HCT116 (cell line): ENCODE results near the gene TRAIP. TPM values are rescaled to one million over a fixed set of nuclear protein-coding genes. Genes with fewer than 3 reads are reported as not detected.

Experiments used
- ATAC-seq: fragments of 200-7000 bp; cut with Tn5 transposase; 2 replicates; pipeline ENCODE4 v1.9.1; 2020; ENCODE audit warnings: mild to moderate bottlenecking, moderate library complexity
- BruUV-seq: library from RNA; stranded (reverse); fragments of 400-500 nt; replicated peaks from 2 replicates; lab custom pipeline; 2021; lab: Mats Ljungman, UMichigan
- CTCF ChIA-PET: fragments of 300-600 bp; sonication (Branson Sonifier 250); formaldehyde crosslinking; loops from one replicate; lab custom pipeline; 2021; ENCODE audit warnings: antibody characterized with exemption; lab: Charles Lee
- POLR2A ChIA-PET: fragments of 300-600, 350-600 bp; sonication (Branson Sonifier 250); formaldehyde crosslinking; loops from one replicate; lab custom pipeline; 2021; ENCODE audit warnings: antibody characterized with exemption; lab: Charles Lee
- RAD21 ChIA-PET, 2 experiments: fragments of 300-600 bp; sonication (Branson Sonifier 250); formaldehyde crosslinking; loops; one replicate each; lab custom pipeline; 2023; ENCODE audit warnings: low total read pairs in 2 of 2; ENCODE audit not compliant: uncharacterized antibody in 2 of 2, unreplicated experiment in 2 of 2, low non-redundant PET in 1 of 2; lab: Charles Lee
- DNase-seq: peaks from one replicate; pipeline ENCODE4 v3.0.0-alpha.2; 2010; ENCODE audit warnings: low read depth, low spot score
- H2AFZ ChIP-seq: fragments of 200-600 bp; shearing (Covaris generic), sonication (generic); 2 replicates; pipeline ENCODE4 v1.6.1; 2017; ENCODE audit warnings: low read depth, mixed run types, mixed read lengths, antibody characterized with exemption, low read length; ENCODE audit not compliant: poor library complexity, severe bottlenecking
- H3K27ac ChIP-seq: 2 replicates; pipeline ENCODE4 v1.5.1; 2012; ENCODE audit warnings: low read depth, low read length
- H3K27me3 ChIP-seq: fragments of 200-600 bp; sonication (generic); 2 replicates; pipeline ENCODE4 v1.6.1; 2016; ENCODE audit warnings: mixed run types, low read length, mixed read lengths; ENCODE audit not compliant: insufficient read depth
- H3K36me3 ChIP-seq, 2 experiments: fragments of 200-500 bp in 1 of 2; fragments of 200-600 bp in 1 of 2; sonication (Bioruptor generic) in 1 of 2; sonication (generic) in 1 of 2; 2 replicates each; pipeline versions ENCODE4 v1.5.1 to v1.6.1; 2014 to 2016; ENCODE audit warnings: low read length in 2 of 2, inconsistent platforms in 1 of 2, mixed read lengths in 1 of 2, mixed run types in 1 of 2; ENCODE audit not compliant: insufficient read depth in 2 of 2, control insufficient read depth in 1 of 2
- H3K4me1 ChIP-seq, 2 experiments: fragments of 200-600 bp in 1 of 2; sonication (generic) in 1 of 2; 2 replicates each; pipeline versions ENCODE4 v1.5.1 to v1.6.1; 2012 to 2017; ENCODE audit warnings: low read length in 2 of 2, inconsistent platforms in 1 of 2, mild to moderate bottlenecking in 1 of 2, mixed read lengths in 1 of 2, mixed run types in 1 of 2, moderate library complexity in 1 of 2; ENCODE audit not compliant: insufficient read depth in 2 of 2, control insufficient read depth in 1 of 2
- H3K4me2 ChIP-seq: fragments of 200-600 bp; sonication (generic); 2 replicates; pipeline ENCODE4 v1.6.1; 2017; ENCODE audit warnings: mixed run types, low read length, mixed read lengths
- H3K4me3 ChIP-seq, 2 experiments: fragments of 200-600 bp in 1 of 2; sonication (generic) in 1 of 2; replicated peaks in 1 of 2; 2 replicates each; pipeline ENCODE4 v1.5.1; 2011 to 2016; ENCODE audit warnings: low read length in 2 of 2, control low read depth in 1 of 2, low read depth in 1 of 2, mild to moderate bottlenecking in 1 of 2, mixed read lengths in 1 of 2, mixed run types in 1 of 2
- H3K79me2 ChIP-seq: fragments of 200-600 bp; sonication (generic); 2 replicates; pipeline ENCODE4 v1.6.1; 2017; ENCODE audit warnings: mild to moderate bottlenecking, mixed run types, low read length, moderate library complexity, mixed read lengths; ENCODE audit not compliant: insufficient read depth
- H3K9ac ChIP-seq: fragments of 200-600 bp; sonication (generic); 2 replicates; pipeline ENCODE4 v1.6.1; 2016; ENCODE audit warnings: low read length, mixed read lengths
- H3K9me2 ChIP-seq: fragments of 200-600 bp; sonication (generic), shearing (Covaris generic); 2 replicates; pipeline ENCODE4 v1.6.1; 2017; ENCODE audit warnings: mixed run types, mild to moderate bottlenecking, moderate library complexity; ENCODE audit not compliant: insufficient read depth
- H3K9me3 ChIP-seq, 2 experiments: fragments of 200-500 bp in 1 of 2; fragments of 200-600 bp in 1 of 2; sonication (Bioruptor generic) in 1 of 2; sonication (generic) in 1 of 2; 2 replicates each; pipeline ENCODE4 v1.6.1; 2014 to 2017; ENCODE audit warnings: low read length in 2 of 2, mixed read lengths in 2 of 2, inconsistent platforms in 1 of 2, low read depth in 1 of 2, mild to moderate bottlenecking in 1 of 2, mixed run types in 1 of 2, moderate library complexity in 1 of 2; ENCODE audit not compliant: control insufficient read depth in 1 of 2, insufficient read depth in 1 of 2
- H4K20me1 ChIP-seq: fragments of 200-600 bp; sonication (generic), shearing (Covaris generic); 2 replicates; pipeline ENCODE4 v1.6.1; 2017; ENCODE audit warnings: mixed run types, mild to moderate bottlenecking, moderate library complexity; ENCODE audit not compliant: insufficient read depth
- ATF3 ChIP-seq: IDR thresholded peaks from 2 replicates; pipeline ENCODE4 v1.6.1; 2012
- CBX3 ChIP-seq: IDR thresholded peaks from 2 replicates; pipeline ENCODE4 v1.6.1; 2012; ENCODE audit warnings: low read depth
- CEBPB ChIP-seq: IDR thresholded peaks from 2 replicates; pipeline ENCODE4 v1.6.1; 2012; ENCODE audit warnings: low read depth
- EGR1 ChIP-seq: IDR thresholded peaks from 2 replicates; pipeline ENCODE4 v1.6.1; 2012; ENCODE audit warnings: low read depth
- ELF1 ChIP-seq: IDR thresholded peaks from 2 replicates; pipeline ENCODE4 v1.6.1; 2012; ENCODE audit warnings: low read depth, borderline replicate concordance
- EZH2 ChIP-seq: fragments of 200-600 bp; sonication (generic); IDR thresholded peaks from 2 replicates; pipeline ENCODE4 v1.6.1; 2017; ENCODE audit warnings: antibody characterized with exemption, mixed run types
- FOSL1 ChIP-seq: IDR thresholded peaks from 2 replicates; pipeline ENCODE4 v1.6.1; 2012; ENCODE audit warnings: low read depth
- JUND ChIP-seq: IDR thresholded peaks from 2 replicates; pipeline ENCODE4 v1.6.1; 2012
- POLR2A ChIP-seq: IDR thresholded peaks from 2 replicates; pipeline ENCODE4 v1.7.0; 2011; ENCODE audit warnings: borderline replicate concordance; ENCODE audit not compliant: insufficient read depth, insufficient read length; ENCODE audit errors: extremely low read depth
- POLR2AphosphoS5 ChIP-seq: IDR thresholded peaks from 2 replicates; pipeline ENCODE4 v1.6.1; 2011; ENCODE audit warnings: mild to moderate bottlenecking, low read depth, low read length, moderate library complexity
- REST ChIP-seq: IDR thresholded peaks from 2 replicates; pipeline ENCODE4 v1.6.1; 2012; ENCODE audit warnings: low read depth
- SP1 ChIP-seq: IDR thresholded peaks from 2 replicates; pipeline ENCODE4 v1.6.1; 2012; ENCODE audit warnings: low read depth
- SRF ChIP-seq: IDR thresholded peaks from 2 replicates; pipeline ENCODE4 v1.6.1; 2012; ENCODE audit warnings: low read depth
- TCF7L2 ChIP-seq: IDR thresholded peaks from 2 replicates; pipeline ENCODE4 v1.7.0; 2011; ENCODE audit warnings: borderline replicate concordance, inconsistent platforms; ENCODE audit not compliant: insufficient read depth, insufficient read length; ENCODE audit errors: extremely low read depth
- ZBTB33 ChIP-seq: IDR thresholded peaks from 2 replicates; pipeline ENCODE4 v1.6.1; 2011; ENCODE audit warnings: mild to moderate bottlenecking, low read length, moderate library complexity; ENCODE audit not compliant: insufficient replicate concordance; ENCODE audit errors: extremely low read depth
- ZNF274 ChIP-seq: fragments of 200-500 bp; sonication (Bioruptor generic); IDR thresholded peaks from 2 replicates; pipeline ENCODE4 v1.6.1; 2014; ENCODE audit warnings: mild to moderate bottlenecking, low read depth, low read length, inconsistent platforms
- intact Hi-C: fragments of 100-400 bp; cut with micrococcal nuclease; formaldehyde crosslinking; loops from 2 replicates; pipeline ENCODE4 v1.10.0; 2022
- total RNA-seq: library from RNA; stranded (reverse); gene quantifications from one replicate; pipeline ENCODE4 v1.2.1, GENCODE V29; 2021; ENCODE audit not compliant: unreplicated experiment

Gene TRAIP
- total RNA-seq, 1 experiment from 2014 or later = 25.5 TPM

GRCh38 chr3:49855662-49856061 lies 702 bp downstream of the TRAIP start:
- Histone ChIP-seq H3K79me2 (peaks cover 35% of the 10 kb centered on the region), H3K9ac (peak overlapping the region; percentile 75), H4K20me1 (no peaks in the 10 kb centered on the region), H3K4me2 (peak overlapping the region; percentile 89), H3K4me3 (peak overlapping the region; percentile 68 to 81), H3K36me3 (no peaks in the 10 kb centered on the region), H3K27me3 (no peaks in the 10 kb centered on the region), H3K9me3 (no peaks in the 10 kb centered on the region), H2AFZ (no peak overlapping the region), H3K4me1 (peaks cover 7 to 12% of the 10 kb centered on the region in 2 experiments; a peak in 3 of 4 replicates), H3K27ac (peak overlapping the region; percentile 46; the same call in 1 of the 2 replicates), H3K9me2 (no peaks in the 10 kb centered on the region)
- ChIA-PET POLR2A (interaction anchor here (0.6 kb wide), 1 partner anchor 45 kb away, joined by 3 read pairs; no protein-coding TSS in a partner anchor), RAD21 (no interaction called here), CTCF (no interaction called here)
- ATAC-seq (no peak), DNase-seq (no peak)
- no peak for TF ChIP-seq EZH2
- no peak for TF ChIP-seq CEBPB
- TF ChIP-seq POLR2AphosphoS5 = no peak
- TF ChIP-seq TCF7L2 = no peak
- TF ChIP-seq SP1 = no peak
- TF ChIP-seq JUND = no peak
- TF ChIP-seq ZNF274 = no peak
- no peak for TF ChIP-seq ELF1
- no peak for TF ChIP-seq FOSL1
- TF ChIP-seq ATF3 = no peak
- no peak for TF ChIP-seq REST
- TF ChIP-seq SRF = no peak
- no peak for TF ChIP-seq ZBTB33
- TF ChIP-seq CBX3 = no peak
- no peak for TF ChIP-seq EGR1
- no peak for TF ChIP-seq POLR2A
- BruUV-seq = no TSS peak
- intact Hi-C loops = no loop called here
